ENCODE data around the gene FAR2.
"Not testable (repeated sequence)": the region's sequence is repeated elsewhere in the genome, so short reads cannot be mapped to it uniquely, and the experiment has no call there.

The FAR2 gene

DNA sequence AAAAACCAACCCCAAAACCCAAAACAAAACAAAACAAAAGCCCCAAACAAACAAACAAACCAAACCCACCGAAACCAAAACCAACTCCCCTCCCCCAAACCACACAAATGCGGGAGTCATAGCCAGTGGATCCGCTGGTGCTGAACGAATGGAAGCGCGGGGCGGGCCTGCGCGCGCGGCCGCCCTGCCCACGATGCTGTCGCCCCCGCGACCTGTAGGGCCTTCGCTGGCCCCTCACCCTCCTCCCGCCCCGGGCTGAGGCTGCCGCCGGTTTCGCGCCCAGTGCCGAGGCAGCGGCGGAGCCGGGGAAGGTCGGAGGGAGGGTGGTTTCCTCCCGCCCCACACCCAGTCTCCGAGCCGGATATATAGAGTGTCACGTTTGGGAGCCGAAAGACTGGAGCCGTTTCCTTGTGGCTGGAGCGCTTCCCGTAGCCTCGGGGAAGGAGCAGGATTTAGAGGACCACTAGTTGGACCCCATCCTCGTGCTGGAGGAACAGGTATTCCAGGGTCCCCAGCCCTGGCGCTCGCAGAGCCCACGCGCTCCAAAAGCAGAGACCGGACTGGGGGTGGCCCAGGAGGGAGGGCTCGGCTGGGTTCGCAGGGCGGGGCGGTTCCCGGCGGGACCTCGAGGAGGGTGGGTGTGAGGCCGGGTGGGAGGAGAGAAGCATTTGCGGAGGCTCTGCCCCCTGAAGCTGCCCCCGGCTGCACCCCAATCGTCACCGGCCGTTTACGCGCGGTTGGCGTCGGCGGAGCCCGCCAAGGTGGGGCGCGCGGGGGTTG lies at the start of gene FAR2:
Gene FAR2, plus strand, starts transcription at position 368 of the 780 bp plus-strand sequence. CDS start 121,172 bp downstream, outside the sequence.
- peak; percentile 4 for DNase-seq

DNA sequence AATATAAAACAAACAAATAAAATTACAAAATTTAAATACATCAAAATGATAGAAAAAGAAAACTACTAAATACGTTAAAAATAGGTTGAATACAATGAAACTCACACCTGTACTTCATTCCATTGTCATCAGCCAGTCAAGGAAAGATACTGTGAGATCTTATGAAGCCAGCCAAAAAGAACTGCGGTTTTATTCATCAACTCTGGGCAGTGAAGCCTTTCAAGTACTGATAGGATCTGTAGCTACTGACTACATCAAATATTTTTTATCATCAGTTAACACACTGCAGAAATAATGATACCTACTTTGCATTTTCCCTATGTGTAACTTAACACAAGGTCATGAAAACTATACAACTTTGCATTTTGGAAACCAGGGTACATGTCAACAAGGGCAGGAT lies 46.3 kb upstream of the FAR2 start:
- no peak for DNase-seq

DNA sequence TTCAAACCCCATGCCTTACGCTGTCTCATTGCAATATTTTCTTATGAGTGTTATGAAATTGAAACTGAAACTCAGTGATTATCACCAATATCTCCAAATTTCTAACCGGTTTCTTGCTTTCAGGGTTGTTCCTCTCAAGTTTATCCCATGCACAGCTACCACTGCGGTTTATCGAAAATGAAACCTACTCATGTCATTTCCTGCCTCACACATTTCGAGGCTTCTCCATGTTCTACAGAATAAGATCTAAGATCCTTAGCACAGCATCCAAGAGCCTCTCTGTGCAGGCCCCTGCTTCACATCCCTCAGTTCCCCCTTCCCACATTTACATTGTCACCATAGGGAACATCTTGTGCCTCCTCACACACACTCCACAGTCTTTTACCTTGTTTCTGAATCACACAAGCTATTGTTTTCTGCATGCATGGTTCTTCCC lies 45.5 kb upstream of the FAR2 start:
- DNase-seq: no peak

DNA sequence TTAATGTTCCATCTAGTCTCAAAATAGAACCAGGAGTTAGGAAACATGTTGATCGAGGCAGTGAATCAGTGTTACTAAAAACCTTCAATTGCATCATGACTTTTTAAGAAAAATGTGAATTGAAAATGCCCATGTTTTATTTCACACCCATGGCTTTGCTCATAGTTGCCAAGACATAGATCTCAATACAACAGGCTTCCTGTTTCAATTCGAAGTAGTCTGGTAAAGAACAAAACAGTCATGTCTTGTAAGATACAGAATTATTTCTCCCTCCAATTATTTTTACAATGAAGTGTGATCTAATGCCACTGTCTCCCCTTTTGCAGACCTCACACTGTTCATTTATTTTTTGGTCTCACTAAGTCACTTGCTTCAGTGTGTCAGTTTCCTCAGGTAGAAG lies 44.6 kb upstream of the FAR2 start:
- no peak for DNase-seq

DNA sequence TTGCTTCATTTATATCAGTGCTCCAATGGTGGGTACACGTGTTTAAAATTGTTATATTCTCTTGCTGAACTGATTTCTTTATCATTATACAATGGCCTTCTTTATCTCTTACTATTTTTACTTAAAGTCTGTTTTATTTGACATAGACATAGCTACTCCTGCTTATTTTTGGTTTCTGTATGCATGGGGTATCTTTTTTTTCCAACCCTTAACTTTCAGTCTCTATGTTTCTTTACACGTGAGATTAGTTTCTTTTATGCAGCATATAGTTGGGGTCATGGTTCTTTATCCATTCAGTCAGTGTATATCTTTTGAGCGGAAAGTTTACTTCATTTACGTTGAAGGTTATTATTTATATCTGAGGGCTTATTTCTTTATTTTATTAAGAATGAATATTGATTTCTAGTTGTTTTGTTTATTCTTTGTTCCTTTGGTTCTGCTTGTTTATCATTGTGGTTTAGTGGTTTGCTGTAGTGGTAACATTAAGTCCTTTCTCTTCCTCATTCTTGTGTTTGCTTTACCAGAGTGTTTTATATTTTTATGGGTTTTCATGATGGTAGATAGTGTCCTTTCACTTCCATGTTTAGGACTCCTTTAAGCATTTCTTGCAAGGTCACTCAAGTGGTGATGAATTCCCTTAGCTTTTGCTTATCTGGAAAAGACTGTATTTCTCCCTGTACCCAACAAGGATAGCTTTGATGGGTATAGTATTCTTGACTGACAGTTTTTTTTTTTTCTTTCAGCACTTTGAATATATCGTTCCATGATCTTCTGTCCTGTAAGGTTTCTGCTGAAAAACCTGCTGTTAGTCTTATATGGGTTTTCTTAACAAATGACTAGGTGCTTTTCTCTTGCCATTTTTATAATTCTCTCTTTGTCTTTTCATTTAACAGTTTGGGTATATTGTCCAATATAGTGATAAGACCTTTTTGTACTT lies 38.3 kb upstream of the FAR2 start:
- no peak for DNase-seq

DNA sequence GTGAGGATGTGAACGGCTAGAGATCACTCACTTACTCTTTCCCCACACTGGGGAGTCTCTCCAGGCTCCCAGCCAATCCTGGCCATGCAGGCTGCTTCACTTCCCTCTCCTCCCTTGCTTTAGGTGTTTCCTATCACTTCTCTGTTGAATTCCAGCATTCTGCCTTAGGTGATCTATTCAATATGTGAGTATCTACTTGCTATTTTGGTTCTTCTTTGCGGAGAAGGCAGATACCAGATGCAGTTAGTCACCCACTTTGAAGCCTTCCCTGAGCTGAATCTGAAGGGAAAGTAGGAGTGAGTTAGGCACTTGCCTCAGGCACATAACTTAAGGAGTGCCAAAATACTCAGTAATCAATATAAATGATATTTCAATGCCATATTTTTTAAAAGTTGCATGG lies 36.0 kb upstream of the FAR2 start:
- DNase-seq: peak; percentile 83

DNA sequence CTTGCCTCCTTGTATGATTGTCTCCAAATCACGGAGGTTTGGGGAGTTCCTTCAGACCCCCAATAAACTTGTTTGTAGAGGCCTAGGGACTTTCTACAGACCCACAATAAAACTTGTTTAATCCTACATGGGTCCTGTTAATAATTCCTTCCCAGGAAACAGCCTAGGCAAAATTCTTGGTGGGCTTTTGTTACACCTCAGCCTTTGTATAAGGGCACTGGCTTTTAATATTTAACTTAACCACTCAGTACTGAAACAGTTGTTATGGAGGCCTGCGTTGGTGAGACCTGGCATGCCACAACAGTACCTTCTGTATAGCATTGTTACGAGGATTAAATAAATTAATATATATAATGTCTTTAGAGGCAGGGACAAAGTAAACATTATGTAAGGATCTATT lies 32.7 kb upstream of the FAR2 start:
- DNase-seq: no peak

DNA sequence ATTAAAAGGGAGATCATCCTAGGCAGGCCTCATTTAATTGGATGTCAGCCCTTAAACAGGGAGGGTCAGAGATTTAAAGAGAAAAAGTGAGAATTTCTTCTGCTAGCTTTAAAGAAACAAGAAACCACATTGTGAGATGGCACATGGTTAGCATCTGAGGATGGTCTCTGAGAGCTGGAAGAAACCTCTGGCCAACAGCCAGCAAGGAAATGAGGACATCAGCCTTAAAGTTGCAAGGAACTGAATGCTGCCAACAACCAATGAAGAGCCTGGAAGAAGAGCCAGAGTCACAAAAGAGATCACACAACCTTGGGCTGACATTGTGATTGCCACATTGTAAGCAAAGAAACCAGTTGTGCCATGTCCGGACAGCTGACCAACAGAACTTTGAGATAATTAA lies 17.5 kb upstream of the FAR2 start:
- no peak for DNase-seq

DNA sequence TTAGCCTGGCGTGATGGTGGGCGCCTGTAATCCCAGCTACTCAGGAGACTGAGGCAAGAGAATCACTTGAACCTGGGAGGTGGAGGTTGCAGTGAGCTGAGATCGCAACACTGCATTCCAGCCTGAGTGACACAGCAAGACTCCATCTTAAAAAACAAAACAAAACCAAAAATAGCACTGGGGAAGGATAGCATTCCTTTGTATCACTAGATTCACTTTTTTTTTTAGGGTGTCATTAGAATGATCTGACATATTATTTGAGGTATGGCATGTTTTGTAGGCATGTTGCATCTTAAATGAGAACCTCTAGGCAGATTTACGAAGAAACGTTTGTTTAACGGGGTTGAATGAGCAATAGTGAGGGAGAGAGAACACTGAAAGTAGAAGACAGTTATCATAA lies 16.8 kb upstream of the FAR2 start:
- DNase-seq: no peak

DNA sequence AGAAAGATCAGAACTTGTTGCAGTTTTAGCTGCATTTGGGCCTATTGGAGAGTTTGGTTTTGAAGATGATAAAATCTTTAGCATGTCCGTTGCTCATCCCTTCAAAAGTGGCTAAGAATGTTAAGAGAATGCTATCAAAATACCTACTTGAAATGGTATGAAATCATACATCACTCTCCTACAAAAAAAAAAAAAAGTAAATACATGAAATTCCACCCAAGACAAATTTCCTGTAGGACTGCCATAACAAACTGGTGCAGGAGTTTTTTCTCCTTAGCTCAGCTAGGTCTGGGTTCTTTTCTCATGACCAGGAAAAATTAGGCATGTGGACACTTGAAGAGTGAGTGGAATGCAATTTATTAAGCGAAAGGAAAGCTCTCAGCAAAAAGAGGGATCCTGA lies 15.9 kb upstream of the FAR2 start:
- no peak for DNase-seq

DNA sequence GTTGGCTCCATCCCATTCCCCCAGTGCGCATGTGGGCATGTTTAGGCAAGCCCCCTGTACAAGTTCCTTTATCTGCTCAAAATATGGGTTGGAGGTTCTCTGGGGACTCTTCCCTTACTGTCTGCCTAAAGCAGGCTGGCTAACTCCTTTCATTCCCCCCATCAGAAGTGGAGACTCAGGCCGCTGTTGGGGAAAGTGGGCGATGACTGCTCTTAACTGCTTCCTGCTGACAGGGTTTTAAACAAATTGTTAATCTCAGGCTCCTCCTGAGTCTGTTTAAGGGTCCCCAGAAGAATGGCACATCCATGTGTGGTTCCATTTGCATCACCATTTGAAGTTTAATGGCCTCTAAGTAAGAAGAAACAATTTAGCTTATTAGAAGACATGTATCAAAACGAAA lies 15.4 kb upstream of the FAR2 start:
- no peak for DNase-seq

DNA sequence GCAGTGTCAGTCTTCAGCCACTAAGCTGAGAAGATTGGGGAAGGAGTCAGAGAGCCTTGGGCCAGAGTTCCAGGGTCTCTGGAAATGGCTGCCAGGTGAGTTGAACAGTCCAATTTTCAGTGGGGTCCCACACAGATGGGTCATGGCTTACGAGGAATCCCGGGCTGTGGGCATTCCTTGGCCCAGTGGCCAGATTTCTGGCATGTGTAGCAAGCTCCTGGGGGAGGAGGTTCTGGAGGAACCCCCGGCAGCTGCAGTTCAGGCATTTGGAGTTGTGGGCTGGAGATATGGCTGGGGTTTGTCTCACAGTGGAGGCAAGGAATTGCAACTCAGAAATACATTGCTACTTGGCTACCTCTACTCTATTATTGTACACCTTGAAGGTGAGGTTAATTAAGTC lies 10.8 kb upstream of the FAR2 start:
- not testable (repeated sequence) for DNase-seq

DNA sequence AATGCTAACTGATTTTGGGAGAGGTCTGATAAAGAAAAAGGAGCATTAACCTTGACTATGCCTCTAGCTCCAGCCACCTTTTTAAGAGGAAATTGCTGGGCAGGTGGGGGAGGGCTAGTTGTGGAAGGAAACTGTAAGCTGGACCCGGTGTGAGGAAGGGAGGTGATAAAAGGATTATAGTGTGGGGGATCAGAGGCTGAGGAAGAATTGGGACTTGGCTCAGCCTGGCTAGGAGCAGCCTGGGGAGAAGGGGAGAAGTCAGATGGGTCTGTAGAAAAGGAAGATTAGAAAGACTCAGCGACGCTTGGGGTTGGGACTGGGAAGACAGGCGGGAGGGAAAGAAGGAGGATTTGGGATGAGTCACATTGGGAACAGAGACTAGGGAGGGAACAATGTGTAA lies 10.2 kb upstream of the FAR2 start:
- DNase-seq: not testable (repeated sequence)

DNA sequence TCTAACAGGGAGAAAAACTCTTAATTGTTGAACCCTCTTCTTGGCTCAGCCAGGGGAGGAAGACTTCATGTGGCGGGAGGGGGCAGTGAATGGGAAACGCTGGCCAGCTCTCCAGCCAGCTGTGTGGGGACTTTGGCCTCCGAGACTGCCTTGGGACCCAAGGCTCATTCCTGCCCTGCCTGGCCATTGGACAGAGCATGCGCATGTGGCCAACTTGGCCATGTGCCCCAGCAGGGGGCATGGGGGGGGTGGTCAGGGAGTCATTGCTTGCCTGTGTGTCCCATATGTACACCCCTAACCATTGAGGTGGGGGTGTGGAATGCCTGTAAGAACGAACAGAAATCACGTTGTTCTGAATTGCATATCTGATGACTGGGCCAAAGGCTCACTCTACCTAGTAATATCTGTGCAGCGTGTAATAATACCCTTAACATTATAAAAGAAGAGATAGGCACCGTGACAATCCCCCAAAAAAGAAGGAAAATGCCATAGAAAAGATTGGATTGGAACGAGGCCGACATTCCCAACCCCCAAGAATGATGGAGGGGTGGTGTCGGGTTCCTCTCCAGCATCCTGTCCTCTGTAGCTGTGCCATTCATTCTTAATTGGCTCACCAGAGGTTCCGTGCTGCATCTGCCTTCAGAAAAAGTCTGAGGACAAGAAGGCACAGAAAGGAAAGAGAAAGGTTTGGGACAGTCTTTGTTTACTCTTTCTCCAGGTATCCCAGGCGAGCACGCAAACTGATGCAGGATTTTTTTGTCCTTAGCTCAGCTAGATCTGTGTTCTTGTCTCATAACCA lies 3.5 kb upstream of the FAR2 start:
- no peak for DNase-seq

DNA sequence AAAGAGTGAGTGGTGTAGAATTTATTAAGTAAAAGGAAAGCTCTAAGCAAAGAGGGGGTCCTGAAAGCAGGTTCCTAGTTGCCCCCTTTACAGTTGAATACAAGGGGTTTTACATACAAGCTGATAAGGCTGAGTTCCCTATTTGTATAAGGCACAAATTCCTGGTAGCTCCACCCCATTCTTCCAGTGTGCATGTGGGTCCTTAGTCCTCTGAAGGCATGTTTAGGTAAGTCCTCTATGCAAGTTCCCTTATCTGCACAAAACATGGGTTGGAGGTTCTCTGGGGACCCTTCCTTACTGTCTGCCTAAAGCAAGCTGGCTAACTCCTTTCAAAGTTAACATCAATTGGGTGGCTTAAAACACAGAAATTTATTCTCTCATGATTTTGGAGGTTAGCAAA lies 2.9 kb upstream of the FAR2 start:
- DNase-seq: no peak

DNA sequence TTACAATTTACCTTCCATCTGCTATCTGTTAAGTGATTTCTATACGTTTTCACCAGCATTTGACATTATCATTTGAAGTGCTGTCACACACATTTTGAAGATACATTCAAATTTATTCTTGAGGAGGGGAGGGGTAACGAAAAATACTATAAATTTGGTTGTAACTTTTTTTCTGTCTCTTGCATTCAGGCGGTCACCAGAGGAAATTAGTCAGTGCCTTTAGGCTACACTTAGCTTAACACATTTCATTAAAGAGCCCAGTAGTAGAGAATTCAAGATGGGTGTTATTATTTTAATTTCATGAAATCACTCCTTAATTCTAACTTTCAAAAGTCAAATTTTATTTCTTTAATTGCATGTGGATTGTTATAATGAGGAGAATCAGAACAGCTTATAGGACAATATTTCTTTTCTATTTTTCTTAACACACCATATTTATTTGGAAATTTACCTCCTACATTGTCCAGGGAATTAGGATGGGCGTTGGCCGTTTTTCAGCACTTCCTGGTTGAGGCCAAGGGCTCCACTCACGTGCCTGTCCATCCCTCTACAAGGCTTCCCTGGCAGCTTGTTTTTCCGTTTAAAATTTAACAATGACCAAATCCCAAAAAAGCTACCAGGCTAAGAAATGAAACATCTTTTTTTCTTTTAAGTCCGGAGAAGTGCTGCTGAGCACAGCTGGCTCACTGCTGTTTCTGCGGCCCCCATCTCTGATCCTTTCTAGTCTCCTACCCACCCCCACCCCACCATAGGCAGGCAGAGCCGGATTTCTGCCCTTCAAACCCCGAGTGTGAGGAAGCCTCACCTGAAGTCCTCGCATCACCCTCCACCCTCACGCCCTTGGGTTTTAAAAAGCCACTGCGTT lies 1.1 kb upstream of the FAR2 start:
- DNase-seq: peak; percentile 13

DNA sequence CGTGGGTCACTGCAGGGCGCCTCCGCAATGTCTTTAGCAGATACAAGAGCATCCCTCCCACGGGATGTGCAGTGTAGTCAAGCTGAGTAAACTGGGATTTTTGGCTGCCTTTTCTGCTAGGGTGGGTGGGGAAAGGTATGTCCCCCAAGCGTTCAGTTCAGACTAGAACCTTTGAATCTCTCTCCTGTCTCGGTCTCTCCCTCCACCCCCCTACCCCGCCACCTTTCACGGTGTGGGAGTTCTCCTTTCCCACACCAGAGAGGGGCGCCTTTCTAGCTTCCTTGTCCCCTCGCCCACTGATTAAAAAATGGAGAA lies 525 bp upstream of the FAR2 start:
- DNase-seq: no peak

DNA sequence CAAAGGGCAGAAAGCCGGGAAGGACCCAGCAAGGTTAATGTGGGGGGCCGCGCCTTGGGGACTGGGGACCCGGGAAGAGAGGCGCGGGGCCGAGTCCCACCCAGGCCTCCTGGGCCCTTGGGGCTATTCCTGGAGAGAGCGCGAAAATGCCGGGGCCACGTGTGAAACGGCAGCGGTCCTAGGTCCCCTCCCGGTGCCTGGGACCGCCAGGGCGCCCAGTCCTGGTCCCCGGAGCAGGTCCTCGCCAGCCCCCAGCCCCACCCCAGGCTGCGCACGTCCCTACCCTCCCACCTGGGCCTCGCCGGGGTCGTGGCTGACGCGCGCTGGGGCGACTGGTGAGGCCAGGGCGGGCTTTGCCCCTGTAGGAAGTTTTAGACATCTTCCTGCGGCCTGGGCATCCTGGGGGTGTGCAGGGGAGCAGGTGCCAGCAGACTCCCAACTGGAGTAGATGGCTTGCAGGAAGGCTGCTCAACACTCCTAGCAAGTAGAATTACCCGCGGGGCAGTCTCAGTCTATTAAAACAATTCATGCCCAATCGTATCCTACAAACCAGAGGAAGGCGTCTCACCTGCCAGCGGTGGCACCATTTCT lies 708 bp downstream of the FAR2 start:
- DNase-seq: no peak

DNA sequence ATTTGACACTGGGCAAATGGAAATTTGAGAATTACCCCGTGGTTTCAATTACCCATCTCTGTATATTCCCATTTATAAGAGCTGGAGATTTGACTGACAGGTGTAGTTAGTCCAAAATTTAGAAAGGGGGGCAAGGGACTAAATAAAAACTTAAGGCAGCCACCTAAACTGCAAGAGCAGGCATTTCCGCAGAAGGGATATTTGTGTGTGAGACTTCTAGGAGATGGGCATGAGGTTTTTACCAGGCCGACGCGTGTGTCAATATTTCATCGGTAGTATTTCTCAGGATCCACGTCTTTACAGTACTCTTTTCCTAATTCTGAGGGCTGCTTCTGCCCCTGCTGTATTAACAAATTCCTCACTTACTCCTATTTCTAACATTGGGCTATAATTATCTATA lies 1.4 kb downstream of the FAR2 start:
- no peak for DNase-seq

DNA sequence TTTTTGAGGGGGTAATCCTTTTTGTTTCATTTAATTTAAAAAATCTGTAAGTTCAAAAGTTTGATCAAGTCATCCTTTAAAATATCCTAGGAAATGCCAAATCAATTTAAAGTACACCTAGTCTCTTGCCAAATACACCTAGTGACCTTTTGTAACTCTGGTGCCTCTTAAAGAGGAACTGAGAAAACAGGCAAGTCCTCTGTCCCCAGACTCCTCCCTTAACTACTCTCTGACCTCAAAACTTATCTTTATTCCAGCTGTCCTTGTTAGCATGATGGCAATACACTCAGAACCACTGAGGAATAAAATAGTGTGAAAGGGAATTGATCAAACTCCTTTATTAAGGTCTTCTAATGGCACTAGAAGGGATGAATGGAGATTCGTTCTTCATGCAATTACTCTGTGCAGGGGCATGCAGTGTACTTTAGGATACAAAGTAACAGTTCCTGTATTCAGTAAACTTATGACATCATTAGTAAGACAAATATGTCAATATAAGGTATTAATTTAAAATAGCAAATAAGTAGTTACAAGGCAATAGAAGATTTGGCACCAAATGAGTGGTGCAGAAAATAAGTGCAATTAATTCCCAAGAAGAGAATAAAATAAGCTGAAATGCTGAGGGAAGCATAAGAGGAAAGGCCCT lies 3.3 kb downstream of the FAR2 start:
- no peak for DNase-seq

DNA sequence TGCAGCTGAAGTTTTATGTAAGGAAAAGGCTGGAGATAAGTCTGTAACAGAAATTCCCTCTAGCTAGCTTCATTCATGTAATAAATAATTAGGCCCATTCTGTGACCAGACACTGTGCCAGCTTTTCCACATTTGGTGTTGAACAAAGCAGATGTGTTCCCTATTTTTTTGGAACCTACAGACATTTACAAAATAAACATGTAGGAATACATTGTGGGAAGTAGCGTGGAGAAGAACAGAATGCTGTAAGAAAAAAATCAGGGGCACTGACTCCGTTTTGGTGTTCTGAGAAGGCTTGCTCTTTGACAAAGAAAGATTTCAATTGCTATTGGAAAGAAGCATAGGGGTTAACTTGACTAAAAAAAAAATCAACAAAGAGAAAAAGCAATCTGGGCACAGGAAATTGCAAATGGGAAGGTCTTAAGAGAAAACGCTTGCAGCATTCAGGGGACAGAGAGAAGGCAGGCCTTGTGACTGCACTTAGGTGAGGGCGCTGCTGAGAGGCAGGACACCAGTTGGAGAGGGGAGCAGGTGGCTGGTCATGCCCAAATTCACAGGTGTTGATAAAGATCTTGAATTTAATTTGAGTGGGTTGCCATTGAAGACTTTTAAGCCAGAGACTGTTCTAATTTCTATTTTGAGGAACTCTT lies 4.0 kb downstream of the FAR2 start:
- no peak for DNase-seq
